WTC11 (cell line): ENCODE results near the gene MED8. TPM values are rescaled to one million over a fixed set of nuclear protein-coding genes. Genes with fewer than 3 reads are reported as not detected.

Source experiments
- ATAC-seq: fragments of 200-7000 bp; cut with Tn5 transposase; 2 replicates; pipeline ENCODE4 v1.10.0; 2021; ENCODE audit warnings: mild to moderate bottlenecking, moderate library complexity
- CTCF ChIA-PET: fragments of 300-600 bp; sonication (Branson Sonifier 250); formaldehyde crosslinking; loops from one replicate; lab custom pipeline; 2021; ENCODE audit warnings: antibody characterized with exemption; lab: Charles Lee
- POLR2A ChIA-PET: fragments of 350-600 bp; sonication (Branson Sonifier 250); formaldehyde crosslinking; loops from one replicate; lab custom pipeline; 2021; ENCODE audit warnings: antibody characterized with exemption; lab: Charles Lee
- DNase-seq: peaks from one replicate; pipeline ENCODE4 v3.0.0; 2021; ENCODE audit warnings: low spot score
- H3K27ac Mint-ChIP-seq: 2 replicates; pipeline ENCODE4 v1.8.0; 2021; ENCODE audit warnings: mixed read lengths
- H3K27me3 Mint-ChIP-seq: 2 replicates; pipeline ENCODE4 v1.8.0; 2021; ENCODE audit warnings: low read depth, mild to moderate bottlenecking, moderate library complexity, mixed read lengths
- H3K36me3 Mint-ChIP-seq: 2 replicates; pipeline ENCODE4 v1.8.0; 2021; ENCODE audit warnings: mixed read lengths
- H3K4me1 Mint-ChIP-seq: 2 replicates; pipeline ENCODE4 v1.8.0; 2022; ENCODE audit warnings: mixed read lengths
- H3K4me3 Mint-ChIP-seq: 2 replicates; pipeline ENCODE4 v1.8.0; 2021; ENCODE audit warnings: mild to moderate bottlenecking, moderate library complexity, mixed read lengths
- H3K9me3 Mint-ChIP-seq: 2 replicates; pipeline ENCODE4 v1.8.0; 2021; ENCODE audit warnings: mixed read lengths
- CTCF ChIP-seq: fragments of 200-600 bp; IDR thresholded peaks from 2 replicates; pipeline ENCODE4 v1.8.0; 2022; ENCODE audit warnings: antibody characterized with exemption
- ERG ChIP-seq: fragments of 250-450 bp; sonication (Bioruptor Pico); IDR thresholded peaks from 2 replicates; pipeline ENCODE4 v1.8.0; 2021; ENCODE audit warnings: mild to moderate bottlenecking
- GABPB1 ChIP-seq: sonication (generic); formaldehyde crosslinking; IDR thresholded peaks from 2 replicates; pipeline ENCODE4 v1.8.1; 2023; ENCODE audit warnings: mild to moderate bottlenecking, missing genetic modification reagents
- JAZF1 ChIP-seq: fragments of 250-450 bp; sonication (Bioruptor Pico); IDR thresholded peaks from 2 replicates; pipeline ENCODE4 v1.9.0; 2021; ENCODE audit warnings: moderate library complexity, mild to moderate bottlenecking, inconsistent platforms
- NR3C1 ChIP-seq: sonication (generic); formaldehyde crosslinking; conservative IDR thresholded peaks from 2 replicates; pipeline ENCODE4 v1.8.1; 2023; ENCODE audit warnings: low read depth, mild to moderate bottlenecking, missing genetic modification reagents
- SMAD3 ChIP-seq: sonication (generic); formaldehyde crosslinking; IDR thresholded peaks from 2 replicates; pipeline ENCODE4 v1.8.0; 2022; ENCODE audit warnings: missing genetic modification reagents, mild to moderate bottlenecking, borderline replicate concordance
- TEAD1 ChIP-seq: sonication (generic); formaldehyde crosslinking; IDR thresholded peaks from 2 replicates; pipeline ENCODE4 v1.8.0; 2022; ENCODE audit warnings: mild to moderate bottlenecking, missing genetic modification reagents
- ZBTB21 ChIP-seq: sonication (generic); formaldehyde crosslinking; IDR thresholded peaks from 2 replicates; pipeline ENCODE4 v1.8.1; 2023; ENCODE audit warnings: mild to moderate bottlenecking, missing genetic modification reagents, borderline replicate concordance
- total RNA-seq: library from RNA; stranded (reverse); gene quantifications from 3 replicates; pipeline ENCODE4 v1.2.3, GENCODE V29; 2021
- TF ChIP-seq, protein P1 (sequence below): sonication (generic); formaldehyde crosslinking; IDR thresholded peaks from 2 replicates; pipeline ENCODE4 v1.8.1; 2023; ENCODE audit warnings: mild to moderate bottlenecking, missing genetic modification reagents, borderline replicate concordance
- TF ChIP-seq, protein P2 (sequence below): sonication (generic); formaldehyde crosslinking; IDR thresholded peaks from 2 replicates; pipeline ENCODE4 v1.8.0; 2022; ENCODE audit warnings: mild to moderate bottlenecking, missing genetic modification reagents
- TF ChIP-seq, protein P3 (sequence below): sonication (generic); formaldehyde crosslinking; IDR thresholded peaks from 2 replicates; pipeline ENCODE4 v1.8.0; 2022; ENCODE audit warnings: mild to moderate bottlenecking, missing genetic modification reagents

Gene MED8
- total RNA-seq, 1 experiment from 2014 or later, result 17.7 TPM

GRCh38 chr1:43354471-43354870 lies 35.1 kb downstream of the MED8 start (continued):
- TF ChIP-seq, protein P1, sequence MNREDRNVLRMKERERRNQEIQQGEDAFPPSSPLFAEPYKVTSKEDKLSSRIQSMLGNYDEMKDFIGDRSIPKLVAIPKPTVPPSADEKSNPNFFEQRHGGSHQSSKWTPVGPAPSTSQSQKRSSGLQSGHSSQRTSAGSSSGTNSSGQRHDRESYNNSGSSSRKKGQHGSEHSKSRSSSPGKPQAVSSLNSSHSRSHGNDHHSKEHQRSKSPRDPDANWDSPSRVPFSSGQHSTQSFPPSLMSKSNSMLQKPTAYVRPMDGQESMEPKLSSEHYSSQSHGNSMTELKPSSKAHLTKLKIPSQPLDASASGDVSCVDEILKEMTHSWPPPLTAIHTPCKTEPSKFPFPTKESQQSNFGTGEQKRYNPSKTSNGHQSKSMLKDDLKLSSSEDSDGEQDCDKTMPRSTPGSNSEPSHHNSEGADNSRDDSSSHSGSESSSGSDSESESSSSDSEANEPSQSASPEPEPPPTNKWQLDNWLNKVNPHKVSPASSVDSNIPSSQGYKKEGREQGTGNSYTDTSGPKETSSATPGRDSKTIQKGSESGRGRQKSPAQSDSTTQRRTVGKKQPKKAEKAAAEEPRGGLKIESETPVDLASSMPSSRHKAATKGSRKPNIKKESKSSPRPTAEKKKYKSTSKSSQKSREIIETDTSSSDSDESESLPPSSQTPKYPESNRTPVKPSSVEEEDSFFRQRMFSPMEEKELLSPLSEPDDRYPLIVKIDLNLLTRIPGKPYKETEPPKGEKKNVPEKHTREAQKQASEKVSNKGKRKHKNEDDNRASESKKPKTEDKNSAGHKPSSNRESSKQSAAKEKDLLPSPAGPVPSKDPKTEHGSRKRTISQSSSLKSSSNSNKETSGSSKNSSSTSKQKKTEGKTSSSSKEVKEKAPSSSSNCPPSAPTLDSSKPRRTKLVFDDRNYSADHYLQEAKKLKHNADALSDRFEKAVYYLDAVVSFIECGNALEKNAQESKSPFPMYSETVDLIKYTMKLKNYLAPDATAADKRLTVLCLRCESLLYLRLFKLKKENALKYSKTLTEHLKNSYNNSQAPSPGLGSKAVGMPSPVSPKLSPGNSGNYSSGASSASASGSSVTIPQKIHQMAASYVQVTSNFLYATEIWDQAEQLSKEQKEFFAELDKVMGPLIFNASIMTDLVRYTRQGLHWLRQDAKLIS (CRISPR knock-in tag), result no peak
- no peak for TF ChIP-seq NR3C1 (CRISPR knock-in tag)
- TF ChIP-seq SMAD3, result no peak

GRCh38 chr1:43352881-43353280 lies 36.7 kb downstream of the MED8 start:
- Mint-ChIP-seq H3K36me3 (peaks cover 11% of the 10 kb centered on the region), H3K27me3 (peaks cover 6% of the 10 kb centered on the region), H3K4me3 (no peak overlapping the region), H3K9me3 (no peaks in the 10 kb centered on the region), H3K4me1 (peaks cover 27% of the 10 kb centered on the region), H3K27ac (peak overlapping the region; percentile 27)
- DNase-seq (no peak), ATAC-seq (no peak)
- POLR2A ChIA-PET, result interaction anchor here (0.6 kb wide), 1 partner anchor 109 kb away, joined by 3 read pairs; no protein-coding TSS in a partner anchor
- CTCF ChIA-PET, result interaction anchor here (0.6 to 1.5 kb wide), 2 partner anchors 32 to 62 kb away, joined by 3 to 4 read pairs; no protein-coding TSS in a partner anchor
- TF ChIP-seq GABPB1 (CRISPR knock-in tag) (no peak), JAZF1 (CRISPR knock-in tag) (no peak), ZBTB21 (CRISPR knock-in tag) (no peak), TEAD1 (CRISPR knock-in tag) (no peak)
- TF ChIP-seq, protein P2, sequence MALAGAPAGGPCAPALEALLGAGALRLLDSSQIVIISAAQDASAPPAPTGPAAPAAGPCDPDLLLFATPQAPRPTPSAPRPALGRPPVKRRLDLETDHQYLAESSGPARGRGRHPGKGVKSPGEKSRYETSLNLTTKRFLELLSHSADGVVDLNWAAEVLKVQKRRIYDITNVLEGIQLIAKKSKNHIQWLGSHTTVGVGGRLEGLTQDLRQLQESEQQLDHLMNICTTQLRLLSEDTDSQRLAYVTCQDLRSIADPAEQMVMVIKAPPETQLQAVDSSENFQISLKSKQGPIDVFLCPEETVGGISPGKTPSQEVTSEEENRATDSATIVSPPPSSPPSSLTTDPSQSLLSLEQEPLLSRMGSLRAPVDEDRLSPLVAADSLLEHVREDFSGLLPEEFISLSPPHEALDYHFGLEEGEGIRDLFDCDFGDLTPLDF, result no peak
- TF ChIP-seq, all 79 proteins: peak for 0

DNA sequence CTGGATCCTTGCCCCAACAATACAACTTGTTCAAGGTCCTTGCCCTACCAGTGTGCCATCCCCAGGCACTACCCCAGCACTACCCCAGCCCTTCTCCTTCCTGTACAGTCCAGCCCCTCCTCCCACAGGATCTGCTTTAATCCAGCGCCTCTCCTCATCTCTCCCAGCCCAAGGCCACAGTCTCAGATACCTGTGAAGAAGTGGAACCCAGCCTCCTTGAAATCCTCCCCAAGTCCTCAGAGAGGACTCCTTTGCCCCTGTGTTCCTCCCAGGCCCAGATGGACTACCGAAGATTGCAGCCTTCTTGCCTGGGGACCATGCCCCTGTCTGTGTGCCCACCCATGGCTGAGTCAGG lies 37.3 kb downstream of the MED8 start:
- H3K9me3 Mint-ChIP-seq, result no peaks in the 10 kb centered on the region
- ChIA-PET POLR2A (interaction anchor here (0.6 kb wide), 1 partner anchor 82 kb away, joined by 4 read pairs; no protein-coding TSS in a partner anchor), CTCF (interaction anchor here (1.5 kb wide), 1 partner anchor 62 kb away, joined by 4 read pairs; no protein-coding TSS in a partner anchor)
- peaks cover 25% of the 10 kb centered on the region for H3K4me1 Mint-ChIP-seq
- TF ChIP-seq, protein P3, sequence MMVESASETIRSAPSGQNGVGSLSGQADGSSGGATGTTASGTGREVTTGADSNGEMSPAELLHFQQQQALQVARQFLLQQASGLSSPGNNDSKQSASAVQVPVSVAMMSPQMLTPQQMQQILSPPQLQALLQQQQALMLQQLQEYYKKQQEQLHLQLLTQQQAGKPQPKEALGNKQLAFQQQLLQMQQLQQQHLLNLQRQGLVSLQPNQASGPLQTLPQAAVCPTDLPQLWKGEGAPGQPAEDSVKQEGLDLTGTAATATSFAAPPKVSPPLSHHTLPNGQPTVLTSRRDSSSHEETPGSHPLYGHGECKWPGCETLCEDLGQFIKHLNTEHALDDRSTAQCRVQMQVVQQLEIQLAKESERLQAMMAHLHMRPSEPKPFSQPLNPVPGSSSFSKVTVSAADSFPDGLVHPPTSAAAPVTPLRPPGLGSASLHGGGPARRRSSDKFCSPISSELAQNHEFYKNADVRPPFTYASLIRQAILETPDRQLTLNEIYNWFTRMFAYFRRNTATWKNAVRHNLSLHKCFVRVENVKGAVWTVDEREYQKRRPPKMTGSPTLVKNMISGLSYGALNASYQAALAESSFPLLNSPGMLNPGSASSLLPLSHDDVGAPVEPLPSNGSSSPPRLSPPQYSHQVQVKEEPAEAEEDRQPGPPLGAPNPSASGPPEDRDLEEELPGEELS (CRISPR knock-in tag), result no peak
- TF ChIP-seq ZBTB21 (CRISPR knock-in tag), result no peak
- H3K4me3 Mint-ChIP-seq, result no peak overlapping the region
- H3K27me3 Mint-ChIP-seq, result peaks cover 11% of the 10 kb centered on the region
- DNase-seq (no peak), ATAC-seq (no peak)
- H3K36me3 Mint-ChIP-seq, result peaks cover 9% of the 10 kb centered on the region
- no peak overlapping the region for H3K27ac Mint-ChIP-seq

- POLR2A ChIA-PET, result interaction anchor here (0.6 kb wide), 1 partner anchor 81 kb away, joined by 4 read pairs; no protein-coding TSS in a partner anchor
Measured at GRCh38 chr1:43351421-43352350, 37.9 kb downstream of the MED8 start.

More at GRCh38 chr1:43351421-43352350, 37.9 kb downstream of the MED8 start:
- Mint-ChIP-seq H3K27ac (no peak overlapping the region), H3K9me3 (no peaks in the 10 kb centered on the region), H3K4me3 (no peak overlapping the region), H3K27me3 (peaks cover 16% of the 10 kb centered on the region), H3K4me1 (peaks cover 25% of the 10 kb centered on the region)
- ATAC-seq (no peak), DNase-seq (no peak)
- CTCF ChIA-PET, result interaction anchor here (1.5 kb wide), 1 partner anchor 63 kb away, joined by 4 read pairs; no protein-coding TSS in a partner anchor
- TF ChIP-seq ERG (CRISPR knock-in tag) (no peak), CTCF (no peak)
- TF ChIP-seq, all 79 proteins: peak for 0
- H3K36me3 Mint-ChIP-seq, result peaks cover 5% of the 10 kb centered on the region
